ENCODE measurements around the gene EXD2. TPM values are rescaled to one million over a fixed set of nuclear protein-coding genes. Genes with fewer than 3 reads are reported as not detected.

The EXD2 gene
- total RNA-seq, 4 donors from 2014 or later: 13.7 to 19.7 (median 16.5) TPM

- Histone ChIP-seq H3K9me3 (no peaks in the 10 kb centered on the region), H3K4me1 (peaks cover 0 to 5% of the 10 kb centered on the region in 2 donors), H3K36me3 (no peaks in the 10 kb centered on the region), H3K4me3 (no peak overlapping the region), H3K27ac (no peak overlapping the region), H3K27me3 (no peaks in the 10 kb centered on the region)
- TF ChIP-seq POLR2A (IDR thresholded peaks at IDR 0.05) (no peak), CTCF (IDR thresholded peaks at IDR 0.05 in 4 of 5, conservative IDR thresholded peaks at IDR 0.05 in 1 of 5) (no peak)
- intact Hi-C loops (cut with DNase I; ENCODE audit: low total_unique reads): no loop called here
- in situ Hi-C loops (cut with MboI; ENCODE audit: low sequenced_read_pairs in 4 of 4): no loop called here
- ATAC-seq (no peak), DNase-seq (no peak)
Measured at GRCh38 chr14:69284170-69284569, 92.9 kb downstream of the EXD2 start.

- Histone ChIP-seq H3K36me3 (no peaks in the 10 kb centered on the region), H3K4me3 (no peak overlapping the region), H3K27me3 (no peaks in the 10 kb centered on the region), H3K4me1 (peaks cover 0 to 12% of the 10 kb centered on the region in 2 donors), H3K9me3 (no peaks in the 10 kb centered on the region), H3K27ac (no peak overlapping the region)
- TF ChIP-seq POLR2A (IDR thresholded peaks at IDR 0.05) (no peak), CTCF (IDR thresholded peaks at IDR 0.05 in 4 of 5, conservative IDR thresholded peaks at IDR 0.05 in 1 of 5) (no peak)
- DNase-seq: no peak
- ATAC-seq: no peak
- in situ Hi-C loops (cut with MboI; ENCODE audit: low sequenced_read_pairs in 4 of 4) (no loop called here), intact Hi-C loops (cut with DNase I; ENCODE audit: low total_unique reads) (no loop called here)
Measured at GRCh38 chr14:69285661-69286255, 94.5 kb downstream of the EXD2 start.

GRCh38 chr14:69287098-69288010 is 96.1 kb downstream of the EXD2 start:
- no peak for TF ChIP-seq POLR2A (IDR thresholded peaks at IDR 0.05)
- no peak for TF ChIP-seq CTCF (IDR thresholded peaks at IDR 0.05 in 4 of 5, conservative IDR thresholded peaks at IDR 0.05 in 1 of 5)
- no peak overlapping the region for H3K4me3 ChIP-seq
- in situ Hi-C loops (cut with MboI; ENCODE audit: low sequenced_read_pairs in 4 of 4) (no loop called here), intact Hi-C loops (cut with DNase I; ENCODE audit: low total_unique reads) (no loop called here)
- H3K36me3 ChIP-seq: no peaks in the 10 kb centered on the region
- ATAC-seq (no peak), DNase-seq (no peak)
- no peaks in the 10 kb centered on the region for H3K27me3 ChIP-seq
- H3K27ac ChIP-seq: peak overlapping the region; percentile 30 to 63 (median 42)
- peaks cover 0 to 12% of the 10 kb centered on the region in 2 donors for H3K4me1 ChIP-seq
- no peaks in the 10 kb centered on the region for H3K9me3 ChIP-seq

GRCh38 chr14:69288011-69288771 is 96.9 kb downstream of the EXD2 start:
- intact Hi-C loops (cut with DNase I; ENCODE audit: low total_unique reads): no loop called here
- in situ Hi-C loops (cut with MboI; ENCODE audit: low sequenced_read_pairs in 4 of 4): no loop called here
- peaks cover 0 to 12% of the 10 kb centered on the region in 2 donors for H3K4me1 ChIP-seq

More at GRCh38 chr14:69288011-69288771, 96.9 kb downstream of the EXD2 start:
- TF ChIP-seq POLR2A (IDR thresholded peaks at IDR 0.05) (no peak), CTCF (IDR thresholded peaks at IDR 0.05 in 4 of 5, conservative IDR thresholded peaks at IDR 0.05 in 1 of 5) (peak in 1 of 5 experiments; percentile 30)
- no peaks in the 10 kb centered on the region for H3K27me3 ChIP-seq
- H3K36me3 ChIP-seq: no peaks in the 10 kb centered on the region
- DNase-seq (no peak), ATAC-seq (peak; percentile 20 to 38)
- H3K4me3 ChIP-seq: no peak overlapping the region
- no peaks in the 10 kb centered on the region for H3K9me3 ChIP-seq
- H3K27ac ChIP-seq: peak overlapping the region; percentile 30 to 63 (median 42)
